Heart left ventricle (tissue), 13 donors: ENCODE results near the gene BATF.

Experiments
- POLR2A ChIP-seq, 2 donors: fragments of 450-650 bp; IDR thresholded peaks; one replicate each; pipeline ENCODE4 v1.6.1; 2017; ENCODE audit warnings: antibody characterized with exemption in 2 of 2, mild to moderate bottlenecking in 2 of 2, moderate library complexity in 2 of 2
- TF ChIP-seq, protein P1 (sequence below), 12 donors: fragments of 200-600 bp; sonication (generic) in 4 of 12; IDR thresholded peaks; one replicate each; pipeline versions ENCODE4 v1.5.0 to v1.8.0; 2018 to 2022; ENCODE audit warnings: antibody characterized with exemption in 12 of 12, mild to moderate bottlenecking in 5 of 12
- donor health status: ischemic (EF 13 %, LVEDD 7.1; RV severe dilation, severe dysfunction).
- donor health status: DM: no; HTN: yes; CAD: no.
- donor health status: DM: no; HTN: no; CAD: no.
- donor health status: ischemic (EF 25% LVEDD 6.9; RV normal size, moderate dysfunction).
- donor health status: ischemic (EF 25% LVEDD 5.7; RV mildly dilated, moderate dysfunction).
- donor health status: ischemic (EF 35%, LVEDD 5.7; RV mildly dilated, moderate dysfunction).
- donor health status: nonischemic (EF 11% LVEDD 7.7; RV severe dilation, severe dysfunction).
- donor health status: DM: yes; HTN: yes; CAD: no.
- donor health status: PGD.
- donor health status: ischemic (EF 29% LVEDD 5.4; RV normal size, mild dysfunction).
- donor health status: nonischemic (EF 23%, LVEDD 6.1; RV moderate dilation, normal function).

DNA sequence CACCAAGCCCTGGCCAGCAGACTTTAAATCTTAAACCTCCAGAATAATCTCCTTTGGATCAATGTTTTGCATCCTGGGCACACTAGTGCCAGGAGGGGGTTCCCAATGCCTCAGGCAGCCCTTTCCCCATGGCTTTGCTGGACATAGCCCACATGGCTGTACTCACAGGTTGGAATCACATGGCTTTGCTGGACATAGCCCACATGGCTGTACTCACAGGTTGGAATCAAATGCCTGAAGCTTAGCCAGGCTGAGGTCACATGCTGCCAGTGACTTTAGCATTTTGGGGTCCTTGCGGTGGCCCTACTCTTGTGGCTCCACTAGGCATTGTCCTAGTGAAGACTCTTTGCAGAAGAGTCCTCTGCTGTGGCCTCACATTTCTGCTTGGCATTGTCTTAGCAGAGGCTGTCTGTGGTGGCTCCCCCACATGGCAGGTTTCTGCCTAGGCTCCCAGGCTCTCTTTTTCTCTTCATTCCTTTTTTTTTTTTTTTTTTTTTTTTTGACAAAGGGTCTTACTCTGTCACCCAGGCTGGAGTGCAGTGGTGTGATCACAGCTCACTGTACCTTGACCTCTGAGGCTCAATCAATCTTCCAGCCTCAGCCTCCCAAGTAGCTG, 69.2 kb downstream of the BATF start:
- TF ChIP-seq, protein P1, sequence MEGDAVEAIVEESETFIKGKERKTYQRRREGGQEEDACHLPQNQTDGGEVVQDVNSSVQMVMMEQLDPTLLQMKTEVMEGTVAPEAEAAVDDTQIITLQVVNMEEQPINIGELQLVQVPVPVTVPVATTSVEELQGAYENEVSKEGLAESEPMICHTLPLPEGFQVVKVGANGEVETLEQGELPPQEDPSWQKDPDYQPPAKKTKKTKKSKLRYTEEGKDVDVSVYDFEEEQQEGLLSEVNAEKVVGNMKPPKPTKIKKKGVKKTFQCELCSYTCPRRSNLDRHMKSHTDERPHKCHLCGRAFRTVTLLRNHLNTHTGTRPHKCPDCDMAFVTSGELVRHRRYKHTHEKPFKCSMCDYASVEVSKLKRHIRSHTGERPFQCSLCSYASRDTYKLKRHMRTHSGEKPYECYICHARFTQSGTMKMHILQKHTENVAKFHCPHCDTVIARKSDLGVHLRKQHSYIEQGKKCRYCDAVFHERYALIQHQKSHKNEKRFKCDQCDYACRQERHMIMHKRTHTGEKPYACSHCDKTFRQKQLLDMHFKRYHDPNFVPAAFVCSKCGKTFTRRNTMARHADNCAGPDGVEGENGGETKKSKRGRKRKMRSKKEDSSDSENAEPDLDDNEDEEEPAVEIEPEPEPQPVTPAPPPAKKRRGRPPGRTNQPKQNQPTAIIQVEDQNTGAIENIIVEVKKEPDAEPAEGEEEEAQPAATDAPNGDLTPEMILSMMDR (IDR thresholded peaks at IDR 0.05): no peak
- TF ChIP-seq POLR2A (IDR thresholded peaks at IDR 0.05): no peak
